Measurements from ENCODE around the gene ABCC11. TPM values are rescaled to one million over a fixed set of nuclear protein-coding genes. Genes with fewer than 3 reads are reported as not detected.
A peak's percentile ranks its signal among the peaks of the same experiment; 100 is the strongest.

ABCC11 gene
- total and polyA plus RNA-seq, 2 of the 13 experiments (the other 11 are each of a cell fraction or from before 2014, with no cell fraction given): 1.0 to 1.4 TPM

DNA sequence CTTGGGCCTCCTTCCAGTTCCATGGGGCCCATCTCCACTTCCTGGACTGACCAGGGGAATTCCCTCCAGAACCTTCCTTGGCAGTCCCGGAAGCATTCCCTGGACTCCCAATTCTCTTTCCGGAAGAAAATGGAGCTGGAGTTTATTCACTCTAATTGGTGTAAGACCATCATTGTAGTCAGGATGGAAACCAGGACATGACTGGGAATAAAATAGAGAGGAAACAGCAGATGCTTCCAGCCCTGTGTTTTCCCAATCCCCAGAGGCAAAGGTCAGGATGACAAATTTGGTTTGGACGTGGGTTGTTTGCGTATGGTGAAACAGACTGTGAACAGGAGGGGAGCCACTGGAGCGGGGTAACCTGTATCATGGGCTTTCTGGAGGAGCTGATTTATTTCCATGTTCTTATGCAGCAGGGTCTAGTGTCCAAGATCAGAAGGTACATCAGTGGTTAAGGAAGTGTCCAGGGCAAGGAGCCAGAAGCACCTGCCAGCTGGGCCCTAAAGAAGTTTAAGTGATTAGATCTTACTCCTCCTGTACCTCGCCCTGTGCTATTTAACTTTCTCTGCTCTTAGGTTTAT is 11.7 kb downstream of the ABCC11 start (continued):
- TF ChIP-seq ZNF431 (CRISPR knock-in tag; IDR thresholded peaks at IDR 0.05; ENCODE audit: borderline replicate concordance, low read depth) (no peak), ZNF546 (CRISPR knock-in tag; conservative IDR thresholded peaks at IDR 0.05) (no peak), ZNF484 (CRISPR knock-in tag; IDR thresholded peaks at IDR 0.05; ENCODE audit: borderline replicate concordance, low read depth) (no peak), SATB2 (CRISPR knock-in tag; IDR thresholded peaks at IDR 0.05) (no peak), SUZ12 (IDR thresholded peaks at IDR 0.05; ENCODE audit: low read depth, low read length) (no peak), ZNF891 (CRISPR knock-in tag; IDR thresholded peaks at IDR 0.05) (no peak), ZNF780A (CRISPR knock-in tag; IDR thresholded peaks at IDR 0.05) (no peak), U2AF1 (optimal IDR thresholded peaks at IDR 0.05; ENCODE audit: low read depth, low read length) (no peak), KDM2A (CRISPR knock-in tag; IDR thresholded peaks at IDR 0.05; ENCODE audit: borderline replicate concordance, low read depth) (peak; percentile 28; the same call in 1 of the 2 replicates), SYNCRIP (IDR thresholded peaks at IDR 0.05; ENCODE audit: insufficient read depth, low read depth, low read length) (no peak), TRIM24 (CRISPR knock-in tag; IDR thresholded peaks at IDR 0.05) (no peak), ZNF143 (CRISPR knock-in tag; IDR thresholded peaks at IDR 0.05) (no peak), MBD4 (IDR thresholded peaks at IDR 0.05; ENCODE audit: borderline replicate concordance, low read length) (no peak), KDM6A (CRISPR knock-in tag; IDR thresholded peaks at IDR 0.05; ENCODE audit: low read depth) (peak; percentile 60; the same call in 1 of the 2 replicates), MED8 (CRISPR knock-in tag; IDR thresholded peaks at IDR 0.05; ENCODE audit: insufficient replicate concordance) (no peak), GZF1 (CRISPR knock-in tag; IDR thresholded peaks at IDR 0.05) (0 out of 2 replicates have a peak, but pooled peaks have one; percentile 16), ZNF563 (CRISPR knock-in tag; IDR thresholded peaks at IDR 0.05) (no peak), THYN1 (CRISPR knock-in tag; IDR thresholded peaks at IDR 0.05; ENCODE audit: borderline replicate concordance, low read depth) (no peak), STAT5B (CRISPR knock-in tag; IDR thresholded peaks at IDR 0.05) (no peak), KDM5B (CRISPR knock-in tag; IDR thresholded peaks at IDR 0.05; ENCODE audit: borderline replicate concordance) (0 out of 2 replicates have a peak, but pooled peaks have one; percentile 51)
- TF ChIP-seq, protein P1, sequence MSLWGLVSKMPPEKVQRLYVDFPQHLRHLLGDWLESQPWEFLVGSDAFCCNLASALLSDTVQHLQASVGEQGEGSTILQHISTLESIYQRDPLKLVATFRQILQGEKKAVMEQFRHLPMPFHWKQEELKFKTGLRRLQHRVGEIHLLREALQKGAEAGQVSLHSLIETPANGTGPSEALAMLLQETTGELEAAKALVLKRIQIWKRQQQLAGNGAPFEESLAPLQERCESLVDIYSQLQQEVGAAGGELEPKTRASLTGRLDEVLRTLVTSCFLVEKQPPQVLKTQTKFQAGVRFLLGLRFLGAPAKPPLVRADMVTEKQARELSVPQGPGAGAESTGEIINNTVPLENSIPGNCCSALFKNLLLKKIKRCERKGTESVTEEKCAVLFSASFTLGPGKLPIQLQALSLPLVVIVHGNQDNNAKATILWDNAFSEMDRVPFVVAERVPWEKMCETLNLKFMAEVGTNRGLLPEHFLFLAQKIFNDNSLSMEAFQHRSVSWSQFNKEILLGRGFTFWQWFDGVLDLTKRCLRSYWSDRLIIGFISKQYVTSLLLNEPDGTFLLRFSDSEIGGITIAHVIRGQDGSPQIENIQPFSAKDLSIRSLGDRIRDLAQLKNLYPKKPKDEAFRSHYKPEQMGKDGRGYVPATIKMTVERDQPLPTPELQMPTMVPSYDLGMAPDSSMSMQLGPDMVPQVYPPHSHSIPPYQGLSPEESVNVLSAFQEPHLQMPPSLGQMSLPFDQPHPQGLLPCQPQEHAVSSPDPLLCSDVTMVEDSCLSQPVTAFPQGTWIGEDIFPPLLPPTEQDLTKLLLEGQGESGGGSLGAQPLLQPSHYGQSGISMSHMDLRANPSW (CRISPR knock-in tag; IDR thresholded peaks at IDR 0.05; ENCODE audit: borderline replicate concordance): no peak
- TF ChIP-seq, protein P2, sequence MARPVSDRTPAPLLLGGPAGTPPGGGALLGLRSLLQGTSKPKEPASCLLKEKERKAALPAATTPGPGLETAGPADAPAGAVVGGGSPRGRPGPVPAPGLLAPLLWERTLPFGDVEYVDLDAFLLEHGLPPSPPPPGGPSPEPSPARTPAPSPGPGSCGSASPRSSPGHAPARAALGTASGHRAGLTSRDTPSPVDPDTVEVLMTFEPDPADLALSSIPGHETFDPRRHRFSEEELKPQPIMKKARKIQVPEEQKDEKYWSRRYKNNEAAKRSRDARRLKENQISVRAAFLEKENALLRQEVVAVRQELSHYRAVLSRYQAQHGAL (CRISPR knock-in tag; IDR thresholded peaks at IDR 0.05; ENCODE audit: not compliant biosample characterization): no peak
- TF ChIP-seq, protein P3, sequence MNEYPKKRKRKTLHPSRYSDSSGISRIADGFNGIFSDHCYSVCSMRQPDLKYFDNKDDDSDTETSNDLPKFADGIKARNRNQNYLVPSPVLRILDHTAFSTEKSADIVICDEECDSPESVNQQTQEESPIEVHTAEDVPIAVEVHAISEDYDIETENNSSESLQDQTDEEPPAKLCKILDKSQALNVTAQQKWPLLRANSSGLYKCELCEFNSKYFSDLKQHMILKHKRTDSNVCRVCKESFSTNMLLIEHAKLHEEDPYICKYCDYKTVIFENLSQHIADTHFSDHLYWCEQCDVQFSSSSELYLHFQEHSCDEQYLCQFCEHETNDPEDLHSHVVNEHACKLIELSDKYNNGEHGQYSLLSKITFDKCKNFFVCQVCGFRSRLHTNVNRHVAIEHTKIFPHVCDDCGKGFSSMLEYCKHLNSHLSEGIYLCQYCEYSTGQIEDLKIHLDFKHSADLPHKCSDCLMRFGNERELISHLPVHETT (CRISPR knock-in tag; conservative IDR thresholded peaks at IDR 0.05): 0 out of 2 replicates have a peak, but pooled peaks have one; percentile 45
- TF ChIP-seq, protein P4, sequence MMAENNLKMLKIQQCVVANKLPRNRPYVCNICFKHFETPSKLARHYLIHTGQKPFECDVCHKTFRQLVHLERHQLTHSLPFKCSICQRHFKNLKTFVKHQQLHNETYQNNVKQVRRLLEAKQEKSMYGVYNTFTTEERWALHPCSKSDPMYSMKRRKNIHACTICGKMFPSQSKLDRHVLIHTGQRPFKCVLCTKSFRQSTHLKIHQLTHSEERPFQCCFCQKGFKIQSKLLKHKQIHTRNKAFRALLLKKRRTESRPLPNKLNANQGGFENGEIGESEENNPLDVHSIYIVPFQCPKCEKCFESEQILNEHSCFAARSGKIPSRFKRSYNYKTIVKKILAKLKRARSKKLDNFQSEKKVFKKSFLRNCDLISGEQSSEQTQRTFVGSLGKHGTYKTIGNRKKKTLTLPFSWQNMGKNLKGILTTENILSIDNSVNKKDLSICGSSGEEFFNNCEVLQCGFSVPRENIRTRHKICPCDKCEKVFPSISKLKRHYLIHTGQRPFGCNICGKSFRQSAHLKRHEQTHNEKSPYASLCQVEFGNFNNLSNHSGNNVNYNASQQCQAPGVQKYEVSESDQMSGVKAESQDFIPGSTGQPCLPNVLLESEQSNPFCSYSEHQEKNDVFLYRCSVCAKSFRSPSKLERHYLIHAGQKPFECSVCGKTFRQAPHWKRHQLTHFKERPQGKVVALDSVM (CRISPR knock-in tag; IDR thresholded peaks at IDR 0.05): no peak

All from HepG2 (cell line).